HG02884 (cell line): ENCODE data around the gene SPEG.
A peak's percentile ranks its signal among the peaks of the same experiment; 100 is the strongest.

Experiments
- ATAC-seq: cut with Tn5 transposase; IDR thresholded peaks from one replicate; pipeline ENCODE4 v1.9.1; 2021; ENCODE audit warnings: mild to moderate bottlenecking, moderate library complexity; ENCODE audit not compliant: unreplicated experiment

The SPEG gene

GRCh38 chr2:219508971-219509779 lies 74.5 kb downstream of the SPEG start:
- peak; percentile 8 for ATAC-seq

GRCh38 chr2:219509780-219510511 lies 75.3 kb downstream of the SPEG start:
- ATAC-seq, result peak; percentile 60

- no peak for ATAC-seq
These were observed 76.0 kb downstream of the SPEG start for GRCh38 chr2:219510512-219511135.

DNA sequence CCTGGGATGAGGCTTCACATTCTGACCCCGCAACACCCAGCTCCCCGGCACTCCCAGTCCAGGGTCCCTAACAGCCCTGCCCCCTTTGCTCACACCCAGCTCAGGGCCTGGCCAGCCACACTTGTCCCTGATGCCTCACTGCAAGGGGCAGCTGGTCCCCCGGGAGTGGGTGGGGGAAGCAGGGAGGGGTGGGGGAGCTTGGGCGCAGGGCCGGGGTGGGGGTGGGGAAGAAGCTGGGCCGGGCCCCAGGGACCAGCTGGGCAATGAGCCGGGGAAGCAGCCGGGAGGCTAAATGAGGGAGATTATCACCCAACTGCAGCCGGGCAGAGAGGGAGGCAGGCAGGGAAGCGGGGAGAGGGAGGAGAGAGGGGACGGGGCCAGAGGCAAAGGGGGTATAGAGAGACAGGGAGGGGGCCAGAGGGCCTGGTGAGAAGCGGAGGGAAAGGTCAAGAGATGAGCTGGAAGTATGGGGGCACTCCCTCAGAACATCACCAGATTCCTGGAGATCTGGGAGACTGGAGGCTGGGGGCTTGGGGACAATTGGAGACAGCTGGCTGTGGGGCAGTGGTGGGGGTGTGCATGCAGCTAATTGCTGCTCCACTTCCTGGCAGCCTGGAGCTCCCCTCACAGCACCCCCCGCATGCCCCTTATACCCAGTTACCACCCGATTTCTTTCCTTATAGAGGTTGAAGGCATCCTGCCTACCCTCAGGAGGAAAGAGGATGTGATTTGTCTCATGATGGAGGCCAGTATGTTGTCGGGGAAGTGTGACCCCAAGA lies 77.1 kb downstream of the SPEG start:
- no peak for ATAC-seq

GRCh38 chr2:219512524-219513216 lies 78.0 kb downstream of the SPEG start:
- no peak for ATAC-seq

- no peak for ATAC-seq
These were observed 79.1 kb downstream of the SPEG start for GRCh38 chr2:219513787-219514186.

DNA sequence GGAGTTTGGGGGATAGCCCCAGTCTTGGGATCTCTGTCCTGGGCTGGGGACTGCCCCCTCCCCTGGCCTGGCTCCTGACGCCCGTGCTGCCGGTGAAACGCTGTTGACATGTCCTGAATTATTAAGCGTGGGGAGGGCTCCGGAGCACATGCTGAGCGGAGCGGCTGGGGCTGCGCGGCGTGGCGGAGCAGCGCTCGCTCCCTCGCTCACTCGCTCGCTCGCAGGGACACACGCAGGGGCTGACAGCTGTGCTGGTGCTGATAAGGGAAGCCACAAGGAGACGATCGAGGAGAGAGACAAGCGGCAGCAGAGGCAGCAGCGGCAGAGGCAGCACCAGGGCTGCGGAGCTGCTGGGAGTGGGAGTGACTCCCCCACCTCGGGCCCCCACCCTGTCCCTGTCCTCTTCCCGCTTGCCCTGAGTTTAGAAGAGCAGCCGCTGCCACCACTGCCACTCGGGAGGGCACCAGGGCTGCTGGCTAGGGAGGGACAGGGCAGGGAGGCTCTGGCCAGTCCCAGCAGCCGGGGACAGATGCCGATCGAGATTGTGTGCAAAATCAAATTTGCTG lies 79.6 kb downstream of the SPEG start, which contains the start of gene ASIC4:
Gene ASIC4, plus strand, starts transcription at position 287 of the 566 bp plus-strand sequence. Its CDS starts 243 bp downstream, at position 530.
- no peak for ATAC-seq

DNA sequence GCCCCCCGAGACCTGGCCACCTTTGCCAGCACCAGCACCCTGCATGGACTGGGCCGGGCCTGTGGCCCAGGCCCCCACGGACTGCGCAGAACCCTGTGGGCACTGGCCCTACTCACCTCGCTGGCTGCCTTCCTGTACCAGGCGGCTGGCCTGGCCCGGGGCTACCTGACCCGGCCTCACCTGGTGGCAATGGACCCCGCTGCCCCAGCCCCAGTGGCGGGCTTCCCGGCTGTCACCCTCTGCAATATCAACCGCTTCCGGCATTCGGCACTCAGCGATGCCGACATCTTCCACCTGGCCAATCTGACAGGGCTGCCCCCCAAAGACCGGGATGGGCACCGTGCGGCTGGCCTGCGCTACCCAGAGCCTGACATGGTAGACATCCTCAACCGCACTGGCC lies 80.2 kb downstream of the SPEG start:
- ATAC-seq, result no peak

GRCh38 chr2:219515874-219516629 lies 81.4 kb downstream of the SPEG start:
- ATAC-seq, result no peak

GRCh38 chr2:219516888-219517287 lies 82.2 kb downstream of the SPEG start:
- no peak for ATAC-seq

GRCh38 chr2:219517954-219518778 lies 83.5 kb downstream of the SPEG start:
- no peak for ATAC-seq

DNA sequence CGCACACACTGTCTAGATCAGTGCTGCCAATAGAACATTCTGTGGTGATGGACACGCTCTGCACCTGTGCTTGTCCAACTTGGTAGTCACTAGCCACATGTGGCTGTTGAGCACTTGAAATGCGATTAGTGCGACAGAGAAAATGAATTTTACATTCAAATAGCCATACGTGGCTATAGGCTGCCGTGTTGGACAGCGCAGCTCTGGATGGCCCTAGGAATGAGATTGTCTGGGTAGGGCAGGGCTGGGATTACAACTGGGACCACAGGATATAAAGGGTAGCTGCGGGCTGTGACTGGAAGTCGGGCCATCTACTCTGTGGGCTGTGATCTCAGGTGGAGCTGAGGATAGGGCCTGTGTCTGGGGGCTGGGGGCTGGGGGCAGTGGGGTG lies 84.9 kb downstream of the SPEG start:
- ATAC-seq, result no peak

- ATAC-seq, result no peak
These were observed 85.4 kb downstream of the SPEG start for GRCh38 chr2:219520079-219520478.

GRCh38 chr2:219521066-219521880 lies 86.6 kb downstream of the SPEG start:
- no peak for ATAC-seq

GRCh38 chr2:219522111-219523030 lies 87.7 kb downstream of the SPEG start:
- ATAC-seq, result no peak

- ATAC-seq, result no peak
These were observed 88.5 kb downstream of the SPEG start for GRCh38 chr2:219523031-219523671.
